C4-2B (cell line): ENCODE data around the gene HAGHL.

Experiments
- CTCF ChIP-seq: fragments of 450-650 bp; conservative IDR thresholded peaks from 2 replicates; pipeline ENCODE4 v1.5.1; 2017; ENCODE audit warnings: mild to moderate bottlenecking
- ZFX ChIP-seq: fragments of 450-650 bp; IDR thresholded peaks from 2 replicates; pipeline ENCODE4 v1.6.1; 2017

- TF ChIP-seq ZFX (no peak), CTCF (no peak)
Measured at GRCh38 chr16:694187-694862, 32.6 kb upstream of the HAGHL start.
